HG02938 (cell line): ENCODE results near the gene DCN.
"Not testable (repeated sequence)": the region's sequence is repeated elsewhere in the genome, so short reads cannot be mapped to it uniquely, and the experiment has no call there.

Source experiments
- ATAC-seq: cut with Tn5 transposase; IDR thresholded peaks from one replicate; pipeline ENCODE4 v1.9.1; 2021; ENCODE audit warnings: mild to moderate bottlenecking, moderate library complexity; ENCODE audit not compliant: unreplicated experiment

DCN gene, protein sequence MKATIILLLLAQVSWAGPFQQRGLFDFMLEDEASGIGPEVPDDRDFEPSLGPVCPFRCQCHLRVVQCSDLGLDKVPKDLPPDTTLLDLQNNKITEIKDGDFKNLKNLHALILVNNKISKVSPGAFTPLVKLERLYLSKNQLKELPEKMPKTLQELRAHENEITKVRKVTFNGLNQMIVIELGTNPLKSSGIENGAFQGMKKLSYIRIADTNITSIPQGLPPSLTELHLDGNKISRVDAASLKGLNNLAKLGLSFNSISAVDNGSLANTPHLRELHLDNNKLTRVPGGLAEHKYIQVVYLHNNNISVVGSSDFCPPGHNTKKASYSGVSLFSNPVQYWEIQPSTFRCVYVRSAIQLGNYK

GRCh38 chr12:91182636-91183455 is at the start of gene DCN:
TSS of gene DCN (minus strand) at chr12:91182817. CDS start at chr12:91178552, 4,265 bp downstream.
- no peak for ATAC-seq

GRCh38 chr12:91230841-91231240 is 48.2 kb upstream of the DCN start:
- no peak for ATAC-seq

DNA sequence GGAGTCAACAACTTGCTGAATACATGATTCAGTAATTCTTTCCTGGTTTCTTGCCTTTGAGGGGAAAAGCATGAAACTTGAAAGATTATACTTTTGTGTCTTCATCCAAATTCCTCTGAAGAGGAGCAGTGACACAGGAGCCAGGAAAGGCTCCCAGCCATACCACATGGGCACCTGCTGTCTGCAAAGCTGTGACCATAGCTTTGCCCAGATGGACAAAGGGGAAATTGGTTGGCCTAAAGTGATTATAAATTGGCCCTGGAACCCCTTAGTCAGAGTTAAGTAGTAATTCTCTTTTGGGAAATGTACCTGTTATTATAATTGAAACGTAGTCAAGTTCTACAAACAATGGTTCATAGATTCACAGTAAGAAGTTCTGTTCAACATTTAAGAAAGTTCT is 44.3 kb upstream of the DCN start:
- no peak for ATAC-seq

DNA sequence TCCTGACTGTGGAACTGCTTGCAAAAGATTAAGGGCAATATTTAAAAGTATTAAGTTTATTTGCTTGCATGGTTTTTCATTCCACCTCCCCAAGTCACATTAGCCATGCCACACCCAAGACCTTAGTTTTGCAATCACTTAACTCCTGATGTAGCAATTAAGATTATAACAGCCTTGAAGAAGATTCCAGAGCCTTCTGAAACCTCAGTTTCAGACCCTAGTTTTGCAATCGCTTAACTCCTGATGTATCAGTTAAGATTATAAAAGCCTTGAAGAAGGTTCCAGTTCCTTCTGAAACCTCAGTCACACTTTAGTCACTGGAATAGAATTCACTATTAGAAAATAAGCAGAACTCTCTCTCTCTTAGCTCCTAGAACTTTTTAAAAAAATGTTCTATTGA is 42.7 kb upstream of the DCN start:
- no peak for ATAC-seq

- ATAC-seq = no peak
Measured at GRCh38 chr12:91224401-91224800, 41.8 kb upstream of the DCN start.

DNA sequence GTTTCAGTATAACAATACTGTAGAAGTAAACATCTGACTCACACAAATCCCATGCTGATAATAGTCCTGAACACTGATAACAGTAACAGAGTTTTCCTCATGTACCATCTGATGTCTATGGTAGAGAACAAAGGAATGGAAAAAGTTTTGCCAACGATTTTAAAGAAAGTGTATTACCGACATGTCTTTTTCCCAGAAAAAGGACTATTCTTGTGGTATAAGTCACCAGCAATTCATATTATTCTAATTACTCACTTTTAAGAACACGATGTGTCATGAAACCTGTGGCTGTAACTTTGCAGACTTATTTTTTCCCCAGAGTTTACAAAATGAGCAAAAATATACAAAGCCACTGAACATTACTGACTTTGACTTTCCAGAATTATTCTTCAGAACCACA is 40.1 kb upstream of the DCN start:
- ATAC-seq = no peak

DNA sequence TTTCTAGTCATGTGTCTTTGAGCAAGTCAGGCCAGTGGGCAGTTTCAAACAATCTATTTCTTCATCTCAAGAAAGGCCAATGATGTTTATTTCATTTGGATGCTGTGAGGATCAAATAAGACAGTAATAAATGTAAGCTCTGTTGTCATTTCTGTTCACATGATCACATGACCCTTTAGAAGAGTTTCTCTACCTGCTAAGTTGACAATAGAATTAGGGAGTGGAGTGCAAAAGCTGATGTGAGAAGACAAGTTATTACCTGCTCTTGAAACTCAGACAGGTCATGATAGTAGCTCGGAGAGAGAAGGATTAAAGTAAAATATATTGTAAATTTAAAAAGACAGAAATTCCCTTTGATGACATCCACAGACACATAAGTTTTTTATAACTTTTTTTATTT is 37.3 kb upstream of the DCN start:
- ATAC-seq = no peak

DNA sequence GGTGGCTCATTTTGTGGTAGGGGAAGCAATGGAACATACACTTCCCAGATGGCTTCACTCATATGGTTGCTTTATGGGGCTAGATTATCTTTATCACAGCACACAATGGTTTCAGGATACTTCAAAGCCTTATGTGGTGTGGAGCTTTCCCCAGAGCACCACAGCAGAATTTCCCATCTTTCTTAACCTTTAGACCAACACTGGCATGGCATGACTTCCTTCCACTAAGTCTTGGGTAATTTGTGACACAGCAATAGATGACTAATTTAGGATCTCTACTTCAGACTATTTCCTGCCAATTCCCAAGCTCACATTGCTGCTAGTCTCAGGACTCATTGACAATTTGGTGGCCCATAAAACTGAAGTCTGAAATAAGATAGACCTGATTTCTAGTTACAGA is 36.9 kb upstream of the DCN start:
- ATAC-seq = no peak

DNA sequence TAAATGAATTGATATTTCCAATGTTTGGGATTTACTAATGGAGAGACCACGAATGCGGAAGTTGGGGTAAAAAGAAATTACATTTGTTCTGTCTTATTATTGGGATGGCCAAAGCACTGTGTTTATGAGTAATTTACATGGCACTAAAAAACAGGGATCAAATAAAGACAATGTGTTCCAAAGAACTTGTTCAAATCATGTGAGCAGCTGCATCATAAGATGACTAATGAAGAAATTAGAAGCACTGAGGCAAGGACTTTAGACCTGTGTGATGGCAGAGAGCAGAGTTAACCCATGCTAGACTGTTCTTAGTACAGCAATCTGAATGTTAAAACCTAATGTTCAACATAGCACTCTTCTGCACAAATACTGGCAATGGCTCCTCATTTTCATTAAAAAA is 34.3 kb upstream of the DCN start:
- no peak for ATAC-seq

DNA sequence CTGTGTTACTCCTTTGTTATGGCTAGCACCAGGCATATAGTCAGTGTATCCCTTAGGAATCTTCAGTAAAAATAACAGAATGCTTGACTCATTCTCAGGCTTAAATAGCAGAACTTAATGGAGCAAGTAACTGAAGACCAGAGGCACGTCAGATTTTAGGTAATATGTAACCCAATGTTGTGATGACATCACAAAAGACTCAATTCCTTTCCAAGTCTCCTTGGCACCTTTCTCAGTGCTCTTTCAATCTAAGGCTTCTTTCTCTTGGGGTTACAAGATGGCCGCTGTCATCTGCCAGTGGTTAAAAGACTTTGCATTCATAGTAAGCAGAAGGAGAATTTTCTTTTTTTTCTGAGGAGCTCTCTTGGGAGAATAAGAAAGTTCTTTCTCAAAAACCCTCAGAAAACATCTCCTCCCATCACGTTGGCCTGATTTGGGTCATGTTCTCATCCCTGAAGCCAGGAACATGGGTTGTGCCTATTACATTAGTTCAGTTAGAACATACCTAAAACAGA is 33.4 kb upstream of the DCN start:
- ATAC-seq = no peak

- ATAC-seq = no peak
Measured at GRCh38 chr12:91211866-91212265, 29.2 kb upstream of the DCN start.

GRCh38 chr12:91210618-91211017 is 28.0 kb upstream of the DCN start:
- no peak for ATAC-seq

DNA sequence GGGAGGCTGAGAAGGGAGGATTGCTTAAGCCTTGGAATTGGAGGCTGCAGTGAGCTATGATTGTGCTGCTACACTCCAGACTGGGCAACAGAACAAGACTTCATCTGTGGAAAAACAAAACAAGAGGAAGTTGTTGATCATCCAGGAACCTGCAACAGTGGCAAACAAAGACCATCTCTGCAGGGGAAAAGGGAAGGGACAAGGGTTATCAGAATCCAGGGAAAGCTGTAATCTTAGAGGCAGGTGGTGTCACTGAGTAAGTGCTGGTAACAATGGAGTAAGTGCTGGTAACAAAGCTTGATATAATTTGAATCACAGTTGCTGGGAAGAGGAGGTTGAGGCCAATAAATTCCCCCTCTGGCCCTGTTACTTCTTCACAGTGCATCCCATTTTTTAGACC is 27.5 kb upstream of the DCN start:
- ATAC-seq = no peak

DNA sequence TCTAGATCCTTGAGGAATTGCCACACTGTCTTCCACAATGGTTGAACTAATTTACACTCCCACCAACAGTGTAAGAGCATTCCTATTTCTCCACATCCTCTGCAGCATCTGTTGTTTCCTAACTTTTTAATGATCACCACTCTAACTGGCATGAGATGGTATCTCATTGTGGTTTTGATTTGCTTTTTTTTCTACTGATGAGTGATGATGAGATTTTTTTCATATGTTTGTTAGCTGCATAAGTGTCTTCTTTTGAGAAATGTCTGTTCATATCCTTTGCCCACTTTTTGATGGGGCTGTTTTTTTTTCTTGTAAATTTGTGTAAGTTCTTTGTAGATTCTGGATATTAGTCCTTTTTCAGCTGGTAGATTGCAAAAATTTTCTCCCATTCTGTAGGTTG is 24.7 kb upstream of the DCN start:
- not testable (repeated sequence) for ATAC-seq

- no peak for ATAC-seq
Measured at GRCh38 chr12:91205811-91206210, 23.2 kb upstream of the DCN start.

GRCh38 chr12:91204421-91204820 is 21.8 kb upstream of the DCN start:
- no peak for ATAC-seq

DNA sequence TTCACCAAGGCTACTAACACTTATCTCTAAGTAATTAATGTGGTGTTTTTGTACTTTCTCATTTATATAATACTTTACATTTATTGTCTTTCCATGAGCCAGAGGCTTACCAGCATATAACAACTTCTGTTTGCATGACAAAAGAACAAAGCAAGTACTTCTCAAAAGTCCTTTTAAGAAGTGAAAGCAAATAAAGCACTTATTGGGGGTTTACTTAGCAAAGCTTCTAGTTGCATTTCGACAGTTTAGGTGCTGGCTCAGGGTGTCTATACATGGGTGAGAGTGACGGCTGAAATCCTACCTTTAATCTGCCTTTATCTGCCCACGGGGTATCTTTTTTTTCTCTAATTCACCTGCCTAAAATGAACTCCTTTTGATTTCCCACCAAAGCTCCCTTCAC is 21.0 kb upstream of the DCN start:
- ATAC-seq = no peak

DNA sequence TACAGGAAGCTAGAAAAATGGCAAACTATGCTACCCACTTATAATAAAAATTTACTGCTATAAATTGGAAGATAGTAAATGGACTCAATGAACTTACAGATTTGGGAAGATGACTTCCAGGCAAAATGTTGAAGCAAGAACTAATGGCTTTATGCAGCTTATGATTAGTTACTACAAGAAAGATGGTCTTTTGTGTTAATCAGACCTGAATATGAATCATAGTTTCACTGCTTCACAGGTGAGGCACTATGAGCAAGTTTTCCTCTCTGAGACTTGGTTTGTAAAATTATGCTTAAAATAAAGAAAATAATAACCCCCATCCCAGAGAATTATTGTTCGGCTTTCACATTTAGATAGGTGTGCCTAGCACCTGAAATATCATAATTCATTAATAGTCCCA is 19.8 kb upstream of the DCN start:
- ATAC-seq = no peak

GRCh38 chr12:91196436-91196835 is 13.8 kb upstream of the DCN start:
- ATAC-seq = no peak

DNA sequence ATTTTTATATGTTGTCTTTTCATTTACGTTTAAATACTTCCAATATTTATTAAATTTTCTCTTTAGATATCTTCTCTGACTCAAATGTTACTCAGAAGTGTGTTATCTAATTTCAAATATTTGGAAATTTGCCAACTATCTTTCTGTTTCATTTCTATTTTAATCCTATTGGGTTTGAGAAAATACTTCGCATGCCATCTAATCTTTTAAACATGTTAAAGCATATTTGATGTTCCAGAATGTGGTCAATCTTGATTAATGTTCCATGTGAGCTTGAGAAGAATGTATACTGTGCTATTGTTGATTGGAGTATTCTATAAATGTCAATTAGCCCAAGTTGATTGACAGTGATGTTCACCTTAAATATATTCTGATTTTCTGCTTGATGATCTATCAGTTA is 11.9 kb upstream of the DCN start:
- no peak for ATAC-seq

- ATAC-seq = no peak
Measured at GRCh38 chr12:91191513-91192111, 9.0 kb upstream of the DCN start.

DNA sequence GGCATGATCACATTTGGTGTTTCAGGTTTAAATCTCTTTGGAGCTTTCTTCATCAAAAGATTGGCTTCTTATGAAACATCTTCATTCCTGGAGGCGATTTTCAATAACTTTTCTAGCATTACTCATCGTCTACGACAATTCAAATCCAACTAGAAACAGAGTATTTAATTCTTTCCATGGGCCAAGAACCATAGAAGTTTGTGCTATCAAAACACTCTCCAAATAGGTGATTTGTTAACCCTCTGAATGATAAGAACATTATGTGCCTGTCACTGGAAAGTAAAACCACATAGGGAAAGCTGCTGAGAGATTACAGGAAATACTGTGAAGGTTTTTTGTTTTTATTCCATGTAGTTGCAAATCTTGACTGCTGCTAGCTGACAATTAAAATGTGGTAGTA is 6.9 kb upstream of the DCN start:
- ATAC-seq = no peak
